Uterus (tissue), 4 donors: ENCODE data around the gene SSR4. TPM values are rescaled to one million over a fixed set of nuclear protein-coding genes. Genes with fewer than 3 reads are reported as not detected.

Experiments used
- DNase-seq, 2 donors: peaks; one replicate each; pipeline ENCODE4 v3.0.0-alpha.2; 2019 to 2020
- H3K27ac ChIP-seq, 2 donors: fragments of 200-600 bp; sonication (generic); 1 replicate in 1 of 2; 2 replicates in 1 of 2; pipeline ENCODE4 v1.5.1; 2016 to 2018
- H3K27me3 ChIP-seq, 2 donors: fragments of 200-600 bp; sonication (generic); one replicate each; pipeline ENCODE4 v1.5.1; 2018 to 2019; ENCODE audit warnings: control low read depth in 1 of 2
- H3K36me3 ChIP-seq, 2 donors: fragments of 200-600 bp; sonication (generic); one replicate each; pipeline ENCODE4 v1.5.1; 2019; ENCODE audit warnings: control low read depth in 1 of 2
- H3K4me1 ChIP-seq, 2 donors: fragments of 200-600 bp; sonication (generic); one replicate each; pipeline ENCODE4 v1.5.1; 2018 to 2019; ENCODE audit warnings: control low read depth in 1 of 2
- H3K4me3 ChIP-seq, 2 donors: fragments of 200-600 bp; sonication (generic); 1 replicate in 1 of 2; 2 replicates in 1 of 2; pipeline ENCODE4 v1.5.1; 2018 to 2019; ENCODE audit warnings: mild to moderate bottlenecking in 1 of 2
- H3K9me3 ChIP-seq, 2 donors: fragments of 200-600 bp; sonication (generic); one replicate each; pipeline ENCODE4 v1.5.1; 2019; ENCODE audit warnings: control low read depth in 1 of 2
- POLR2A ChIP-seq, 2 donors: fragments of 450-650 bp; IDR thresholded peaks; one replicate each; pipeline ENCODE4 v1.6.1; 2016; ENCODE audit warnings: antibody characterized with exemption in 2 of 2, mild to moderate bottlenecking in 1 of 2, moderate library complexity in 1 of 2
- intact Hi-C: fragments of 100-400 bp; cut with DNase I; formaldehyde crosslinking; loops from one replicate; pipeline ENCODE4 v1.15.1; 2023; ENCODE audit warnings: low total_unique reads
- total RNA-seq, 4 donors: library from RNA; depleted of rRNA in 3 of 4; stranded (reverse); fragments of >200 nt in 3 of 4; gene quantifications; one replicate each; pipeline versions ENCODE4 v1.1.0 to v1.2.4, GENCODE V29; 2014 to 2023
- TF ChIP-seq, protein P1 (sequence below), 4 experiments: fragments of 200-600 bp in 2 of 4; fragments of 450-650 bp in 2 of 4; sonication (generic) in 2 of 4; IDR thresholded peaks; one replicate each; pipeline ENCODE4 v1.5.1; 2016 to 2019; ENCODE audit warnings: antibody characterized with exemption in 4 of 4, mild to moderate bottlenecking in 2 of 4, moderate library complexity in 1 of 4
- donor health status: DM: yes; HTN: yes; CAD: no.

SSR4 gene
- total RNA-seq, 4 donors from 2014 or later, result 26.9 to 633 (median 103) TPM

DNA sequence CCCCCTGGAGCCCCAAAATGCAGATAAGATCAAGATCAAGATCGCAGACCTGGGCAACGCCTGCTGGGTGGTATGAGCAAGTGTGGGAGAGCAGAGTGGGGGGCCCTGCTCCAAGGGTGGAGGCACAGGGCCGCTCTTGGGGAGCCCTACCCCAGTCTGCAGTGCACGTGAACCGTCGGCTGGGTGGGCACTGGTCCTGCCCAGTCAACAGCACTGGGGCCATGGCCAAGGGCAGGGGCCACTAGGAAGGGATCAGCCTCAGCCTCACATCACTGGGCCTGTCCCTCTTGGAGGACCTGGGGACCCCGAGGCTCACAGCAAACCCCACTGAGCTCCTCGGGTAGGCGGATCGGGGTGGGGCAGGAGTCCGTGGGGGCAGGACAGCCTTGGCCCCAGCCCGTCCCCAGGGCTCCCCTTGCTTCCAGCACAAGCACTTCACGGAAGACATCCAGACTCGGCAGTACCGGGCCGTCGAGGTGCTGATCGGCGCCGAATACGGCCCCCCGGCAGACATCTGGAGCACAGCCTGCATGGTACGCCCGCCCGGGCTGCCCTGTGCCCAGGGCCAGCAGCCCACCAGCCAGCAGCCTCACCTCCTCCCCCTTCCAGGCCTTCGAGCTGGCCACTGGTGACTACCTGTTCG lies 10.0 kb upstream of the SSR4 start:
- intact Hi-C loops, result no loop called here
- Histone ChIP-seq H3K9me3 (no peaks in the 10 kb centered on the region), H3K27ac (no peak overlapping the region), H3K4me3 (no peak overlapping the region), H3K27me3 (no peaks in the 10 kb centered on the region), H3K36me3 (no peaks in the 10 kb centered on the region), H3K4me1 (peaks cover 0 to 3% of the 10 kb centered on the region in 2 donors)
- DNase-seq, result no peak
- TF ChIP-seq, protein P1, sequence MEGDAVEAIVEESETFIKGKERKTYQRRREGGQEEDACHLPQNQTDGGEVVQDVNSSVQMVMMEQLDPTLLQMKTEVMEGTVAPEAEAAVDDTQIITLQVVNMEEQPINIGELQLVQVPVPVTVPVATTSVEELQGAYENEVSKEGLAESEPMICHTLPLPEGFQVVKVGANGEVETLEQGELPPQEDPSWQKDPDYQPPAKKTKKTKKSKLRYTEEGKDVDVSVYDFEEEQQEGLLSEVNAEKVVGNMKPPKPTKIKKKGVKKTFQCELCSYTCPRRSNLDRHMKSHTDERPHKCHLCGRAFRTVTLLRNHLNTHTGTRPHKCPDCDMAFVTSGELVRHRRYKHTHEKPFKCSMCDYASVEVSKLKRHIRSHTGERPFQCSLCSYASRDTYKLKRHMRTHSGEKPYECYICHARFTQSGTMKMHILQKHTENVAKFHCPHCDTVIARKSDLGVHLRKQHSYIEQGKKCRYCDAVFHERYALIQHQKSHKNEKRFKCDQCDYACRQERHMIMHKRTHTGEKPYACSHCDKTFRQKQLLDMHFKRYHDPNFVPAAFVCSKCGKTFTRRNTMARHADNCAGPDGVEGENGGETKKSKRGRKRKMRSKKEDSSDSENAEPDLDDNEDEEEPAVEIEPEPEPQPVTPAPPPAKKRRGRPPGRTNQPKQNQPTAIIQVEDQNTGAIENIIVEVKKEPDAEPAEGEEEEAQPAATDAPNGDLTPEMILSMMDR (IDR thresholded peaks at IDR 0.05), result no peak
- TF ChIP-seq POLR2A (IDR thresholded peaks at IDR 0.05), result no peak

- intact Hi-C loops, result no loop called here
- no peak overlapping the region for H3K4me3 ChIP-seq
- no peak for TF ChIP-seq POLR2A (IDR thresholded peaks at IDR 0.05)
- TF ChIP-seq, protein P1 (IDR thresholded peaks at IDR 0.05), result no peak
- no peaks in the 10 kb centered on the region for H3K4me1 ChIP-seq
- DNase-seq, result no peak
- H3K9me3 ChIP-seq, result no peaks in the 10 kb centered on the region
- no peaks in the 10 kb centered on the region for H3K36me3 ChIP-seq
- no peaks in the 10 kb centered on the region for H3K27me3 ChIP-seq
- H3K27ac ChIP-seq, result no peak overlapping the region
These were observed 7.8 kb upstream of the SSR4 start for GRCh38 chrX:153786669-153787068.

GRCh38 chrX:153789654-153790053 lies 4.8 kb upstream of the SSR4 start:
- H3K27me3 ChIP-seq, result no peaks in the 10 kb centered on the region
- H3K4me1 ChIP-seq, result peaks cover 0 to 9% of the 10 kb centered on the region in 2 donors
- intact Hi-C loops, result no loop called here
- no peak for DNase-seq
- H3K4me3 ChIP-seq, result no peak overlapping the region
- H3K36me3 ChIP-seq, result no peaks in the 10 kb centered on the region
- TF ChIP-seq, protein P1 (IDR thresholded peaks at IDR 0.05), result no peak
- TF ChIP-seq POLR2A (IDR thresholded peaks at IDR 0.05), result no peak
- H3K9me3 ChIP-seq, result no peaks in the 10 kb centered on the region
- no peak overlapping the region for H3K27ac ChIP-seq

DNA sequence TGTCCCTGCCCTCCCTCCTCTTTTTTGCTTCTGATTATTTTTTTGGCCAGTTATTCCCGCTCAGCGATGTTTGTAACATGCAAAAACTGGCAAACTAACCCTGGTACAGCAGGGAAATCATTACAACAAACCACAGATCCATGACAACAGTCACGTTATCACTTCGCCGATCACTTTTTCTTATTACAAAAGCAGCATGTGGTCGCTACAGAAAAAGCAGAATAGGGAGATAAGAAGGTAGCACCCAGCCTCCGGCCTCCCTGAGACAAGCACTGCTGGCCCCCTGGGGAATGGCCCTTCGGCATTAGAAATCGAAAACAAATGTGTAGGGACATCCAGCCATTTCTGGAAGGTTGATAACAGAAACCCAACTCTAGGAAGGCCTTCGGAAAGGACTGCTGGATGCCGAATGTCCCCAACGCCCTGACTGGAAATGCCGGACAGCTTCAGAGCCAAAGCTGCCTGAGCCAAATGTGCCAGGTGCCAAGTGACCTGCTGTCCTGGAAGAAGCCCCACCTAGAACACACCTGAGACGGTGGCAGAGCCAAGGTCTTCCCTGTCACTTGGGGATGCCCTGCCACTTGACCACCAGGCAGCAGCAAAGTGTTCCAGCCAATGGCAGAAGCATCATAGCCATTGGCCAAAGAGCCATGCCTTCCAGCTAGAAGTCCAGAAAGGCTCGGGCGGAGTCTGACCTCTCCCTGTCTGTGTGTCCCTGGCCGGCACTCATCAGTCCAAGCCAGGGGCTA lies 3.2 kb upstream of the SSR4 start:
- TF ChIP-seq, protein P1 (IDR thresholded peaks at IDR 0.05), result no peak
- no peak for TF ChIP-seq POLR2A (IDR thresholded peaks at IDR 0.05)
- H3K27ac ChIP-seq, result no peak overlapping the region
- H3K9me3 ChIP-seq, result no peaks in the 10 kb centered on the region
- no peaks in the 10 kb centered on the region for H3K36me3 ChIP-seq
- no peaks in the 10 kb centered on the region for H3K27me3 ChIP-seq
- no peak for DNase-seq
- peaks cover 0 to 9% of the 10 kb centered on the region in 2 donors for H3K4me1 ChIP-seq
- H3K4me3 ChIP-seq, result no peak overlapping the region
- intact Hi-C loops, result no loop called here

DNA sequence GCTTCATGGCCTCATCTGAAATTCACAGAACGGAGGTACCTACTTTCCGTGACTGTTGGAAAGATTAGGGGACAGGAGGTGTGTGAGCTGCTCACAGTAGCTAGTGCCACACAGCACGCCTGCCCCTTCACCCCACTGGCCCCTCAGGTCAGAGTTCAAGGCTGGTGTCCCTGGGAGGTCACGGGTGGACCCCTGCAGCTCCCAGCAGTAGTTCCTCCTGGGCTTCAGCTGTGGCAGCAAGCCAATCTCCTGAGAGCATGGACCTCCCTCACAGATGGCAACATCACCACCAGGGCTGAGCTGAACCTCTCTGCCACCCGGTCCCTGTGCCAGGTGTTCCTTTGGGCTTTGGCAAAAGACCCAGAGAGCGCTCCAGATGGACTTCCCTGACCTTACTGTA lies 2.1 kb upstream of the SSR4 start:
- intact Hi-C loops, result no loop called here
- TF ChIP-seq, protein P1 (IDR thresholded peaks at IDR 0.05), result no peak
- no peak for TF ChIP-seq POLR2A (IDR thresholded peaks at IDR 0.05)
- H3K27ac ChIP-seq, result no peak overlapping the region
- no peak for DNase-seq
- H3K27me3 ChIP-seq, result no peaks in the 10 kb centered on the region
- peaks cover 0 to 9% of the 10 kb centered on the region in 2 donors for H3K4me1 ChIP-seq
- no peaks in the 10 kb centered on the region for H3K36me3 ChIP-seq
- no peak overlapping the region for H3K4me3 ChIP-seq
- no peaks in the 10 kb centered on the region for H3K9me3 ChIP-seq
